OCI-LY3 (cell line): ENCODE results near the gene FAM98B.

Source experiments
- CTCF ChIP-seq: fragments of 200-600, 300-600 bp; sonication (generic); IDR thresholded peaks from 2 replicates; pipeline ENCODE4 v1.5.1; 2014; ENCODE audit warnings: antibody characterized with exemption, low read length, low read depth
- EZH2phosphoT487 ChIP-seq: fragments of 200-600 bp; shearing (Covaris generic); IDR thresholded peaks from 2 replicates; pipeline ENCODE4 v1.6.1; 2018; ENCODE audit warnings: antibody characterized with exemption, mixed run types, low read depth

- TF ChIP-seq CTCF (no peak), EZH2phosphoT487 (no peak)
Measured at GRCh38 chr15:38481113-38481512, 27.2 kb downstream of the FAM98B start.
